GM19468 (cell line): ENCODE data around the gene IRF7.

ENCODE experiments used
- ATAC-seq: cut with Tn5 transposase; IDR thresholded peaks from one replicate; pipeline ENCODE4 v1.9.1; 2021; ENCODE audit warnings: mild to moderate bottlenecking, moderate library complexity, moderate number of reproducible peaks; ENCODE audit not compliant: unreplicated experiment; ENCODE audit errors: extremely low read depth

The IRF7 gene

DNA sequence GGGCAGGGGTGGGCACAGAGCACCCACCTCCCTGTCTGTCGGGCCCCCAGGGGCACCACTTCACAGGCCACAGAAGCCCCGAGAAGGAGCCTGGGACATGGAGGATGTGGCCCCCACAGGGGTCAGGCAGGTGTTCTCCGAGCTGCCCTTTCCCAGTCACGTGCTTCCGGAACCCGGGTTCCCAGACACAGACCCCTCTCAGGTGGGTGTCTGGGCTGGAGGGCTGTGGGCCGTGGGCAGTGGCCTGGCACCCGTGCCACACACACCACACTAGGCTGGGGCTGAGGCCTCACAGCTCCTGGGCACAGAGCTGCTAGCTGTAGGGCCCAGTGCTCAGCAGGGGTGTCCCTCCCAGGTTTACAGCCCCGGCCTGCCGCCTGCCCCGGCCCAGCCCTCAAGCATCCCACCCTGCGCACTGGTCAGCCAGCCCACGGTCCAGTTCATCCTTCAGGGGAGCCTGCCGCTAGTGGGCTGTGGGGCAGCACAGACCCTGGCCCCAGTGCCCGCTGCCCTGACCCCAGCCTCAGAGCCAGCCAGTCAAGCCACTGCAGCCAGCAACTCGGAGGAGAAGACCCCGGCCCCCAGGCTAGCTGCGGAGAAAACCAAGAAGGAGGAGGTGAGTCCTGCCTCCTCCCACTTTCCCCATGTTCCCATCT is 5.5 kb downstream of the IRF7 start:
- ATAC-seq: no peak

DNA sequence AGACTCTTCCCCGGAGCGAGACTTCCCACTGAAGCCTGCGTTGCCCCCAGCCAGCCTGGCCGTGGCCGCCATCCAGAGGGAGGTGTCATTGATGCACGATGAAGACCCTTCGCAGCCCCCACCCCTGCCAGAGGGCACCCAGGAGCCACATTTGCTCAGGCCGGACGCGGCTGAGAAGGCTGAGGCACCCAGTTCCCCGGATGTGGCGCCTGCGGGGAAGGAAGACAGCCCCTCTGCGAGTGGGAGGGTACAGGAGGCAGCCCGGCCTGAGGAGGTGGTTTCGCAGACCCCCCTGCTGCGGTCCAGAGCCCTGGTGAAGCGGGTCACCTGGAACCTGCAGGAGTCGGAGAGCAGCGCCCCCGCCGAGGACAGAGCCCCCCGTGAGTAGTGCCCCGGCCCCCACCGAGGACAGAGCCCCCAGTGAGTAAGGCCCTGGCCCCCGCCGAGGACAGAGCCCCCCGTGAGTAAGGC is 6.4 kb downstream of the IRF7 start:
- ATAC-seq: no peak

DNA sequence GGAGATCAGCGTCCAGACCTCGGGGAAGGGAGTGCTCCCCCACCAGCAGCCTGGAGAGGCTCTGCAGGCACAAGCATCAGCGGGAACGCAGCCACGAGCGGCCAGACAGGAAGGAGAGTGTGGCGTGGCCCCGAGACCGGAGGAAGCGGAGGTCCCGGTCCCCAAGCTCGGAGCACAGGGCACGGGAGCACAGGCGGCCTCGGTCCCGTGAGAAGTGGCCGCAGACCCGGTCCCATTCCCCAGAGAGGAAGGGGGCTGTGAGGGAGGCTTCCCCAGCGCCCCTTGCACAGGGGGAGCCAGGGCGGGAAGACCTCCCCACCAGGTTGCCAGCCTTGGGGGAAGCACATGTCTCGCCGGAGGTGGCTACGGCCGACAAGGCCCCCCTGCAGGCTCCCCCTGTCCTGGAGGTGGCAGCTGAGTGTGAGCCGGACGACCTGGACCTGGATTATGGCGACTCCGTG is 6.9 kb downstream of the IRF7 start:
- ATAC-seq: no peak

GRCh38 chr11:607971-608659 is 7.6 kb downstream of the IRF7 start:
- no peak for ATAC-seq

DNA sequence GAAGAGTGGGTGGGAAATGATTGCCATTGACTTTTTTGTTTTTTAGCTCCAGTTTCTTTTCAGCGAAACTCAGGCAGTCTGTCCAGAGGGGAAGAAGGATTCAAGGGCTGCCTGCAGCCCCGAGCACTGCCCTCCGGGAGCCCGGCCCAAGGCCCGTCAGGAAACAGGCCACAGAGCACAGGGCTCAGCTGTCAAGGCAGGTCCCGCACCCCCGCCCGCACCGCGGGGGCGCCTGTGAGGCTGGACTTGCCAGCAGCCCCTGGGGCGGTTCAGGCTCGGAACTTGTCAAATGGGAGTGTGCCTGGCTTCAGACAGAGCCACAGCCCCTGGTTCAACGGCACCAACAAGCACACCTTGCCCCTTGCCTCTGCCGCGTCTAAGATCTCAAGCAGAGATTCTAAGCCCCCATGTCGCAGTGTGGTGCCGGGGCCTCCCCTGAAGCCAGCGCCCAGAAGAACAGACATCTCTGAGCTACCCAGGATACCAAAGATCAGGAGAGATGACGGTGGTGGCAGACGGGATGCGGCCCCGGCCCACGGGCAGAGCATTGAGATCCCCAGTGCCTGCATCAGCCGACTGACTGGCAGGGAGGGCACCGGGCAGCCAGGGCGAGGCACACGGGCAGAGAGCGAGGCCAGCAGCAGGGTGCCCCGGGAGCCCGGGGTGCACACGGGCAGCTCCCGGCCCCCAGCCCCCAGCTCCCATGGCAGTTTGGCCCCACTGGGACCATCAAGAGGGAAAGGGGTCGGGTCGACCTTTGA is 8.6 kb downstream of the IRF7 start:
- ATAC-seq: no peak

DNA sequence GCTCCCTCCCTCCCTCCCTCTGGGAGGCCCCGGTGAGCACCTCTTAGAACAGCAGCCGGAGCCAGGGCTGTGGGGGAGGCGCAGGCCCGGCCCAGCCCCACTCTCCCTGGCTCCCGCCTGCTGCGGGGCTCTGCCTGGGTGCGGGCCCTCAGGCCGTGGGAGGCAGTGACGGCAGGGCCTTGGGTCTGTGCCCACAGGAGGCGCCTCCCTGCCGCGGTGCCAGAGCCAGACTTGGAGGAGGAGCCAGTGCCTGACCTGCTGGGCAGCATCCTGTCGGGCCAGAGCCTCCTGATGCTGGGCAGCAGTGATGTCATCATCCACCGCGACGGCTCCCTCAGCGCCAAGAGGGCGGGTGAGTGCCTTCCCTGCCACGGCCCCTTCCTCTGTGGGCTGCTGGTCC is 9.5 kb downstream of the IRF7 start:
- ATAC-seq: no peak

DNA sequence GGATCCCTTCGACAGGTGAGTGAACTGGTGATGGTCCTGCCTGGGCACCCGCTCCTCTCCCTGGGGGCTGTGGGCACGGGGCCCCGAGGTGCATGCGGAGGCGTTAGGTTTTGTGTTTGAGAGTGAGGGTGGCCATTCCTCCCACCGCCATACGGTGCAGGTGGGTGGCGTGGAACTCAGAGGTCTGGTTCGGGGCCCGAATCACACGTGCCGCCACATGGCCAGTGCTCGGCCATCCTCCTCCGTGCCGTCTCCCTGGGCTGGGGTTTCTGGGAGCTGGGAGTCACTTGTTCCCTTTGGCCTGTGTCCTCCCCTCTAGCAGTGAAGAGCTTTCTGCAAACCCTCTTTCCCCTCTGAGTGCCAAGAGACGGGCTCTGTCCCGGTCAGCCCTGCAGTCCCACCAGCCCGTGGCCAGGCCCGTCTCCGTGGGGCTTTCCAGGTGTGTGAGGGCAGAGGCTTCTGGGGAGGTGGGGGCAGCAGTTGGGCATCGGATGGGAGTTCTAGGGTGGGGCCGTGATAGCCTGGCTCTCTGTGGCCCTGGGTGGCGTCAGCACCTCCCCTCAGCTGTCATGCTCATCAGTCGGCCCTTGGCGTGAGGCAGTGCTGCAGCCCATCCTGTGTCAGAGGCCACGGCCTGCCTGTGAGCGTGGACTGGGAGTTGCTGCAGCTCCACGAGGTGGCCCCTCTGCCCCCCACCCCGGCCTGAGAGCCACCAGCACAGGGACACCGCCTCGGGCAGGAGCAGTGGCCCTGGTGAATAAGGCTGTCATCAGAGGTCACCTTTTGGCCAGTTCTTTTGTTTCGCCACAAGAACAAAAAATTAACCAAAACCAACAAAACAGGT is 10.2 kb downstream of the IRF7 start:
- ATAC-seq: no peak

DNA sequence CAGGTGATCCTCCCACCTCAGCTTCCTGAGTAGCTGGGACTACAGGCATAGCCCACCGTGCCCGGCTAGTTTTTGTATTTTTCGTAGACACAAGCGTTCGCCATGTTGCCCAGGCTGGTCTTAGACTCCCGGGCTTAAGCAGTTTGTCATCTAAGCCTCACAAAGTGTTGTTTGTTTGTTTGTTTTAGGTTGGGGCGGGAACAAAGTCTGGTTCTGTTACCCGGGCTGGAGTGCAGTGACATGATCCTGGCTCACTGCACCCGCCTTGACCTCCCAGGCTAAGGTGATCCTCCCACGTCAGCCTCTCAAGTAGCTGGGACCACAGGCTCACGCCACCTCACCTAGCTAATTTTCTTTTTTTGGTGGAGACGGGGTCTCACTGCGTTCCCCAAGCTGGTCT is 12.6 kb downstream of the IRF7 start:
- no peak for ATAC-seq

DNA sequence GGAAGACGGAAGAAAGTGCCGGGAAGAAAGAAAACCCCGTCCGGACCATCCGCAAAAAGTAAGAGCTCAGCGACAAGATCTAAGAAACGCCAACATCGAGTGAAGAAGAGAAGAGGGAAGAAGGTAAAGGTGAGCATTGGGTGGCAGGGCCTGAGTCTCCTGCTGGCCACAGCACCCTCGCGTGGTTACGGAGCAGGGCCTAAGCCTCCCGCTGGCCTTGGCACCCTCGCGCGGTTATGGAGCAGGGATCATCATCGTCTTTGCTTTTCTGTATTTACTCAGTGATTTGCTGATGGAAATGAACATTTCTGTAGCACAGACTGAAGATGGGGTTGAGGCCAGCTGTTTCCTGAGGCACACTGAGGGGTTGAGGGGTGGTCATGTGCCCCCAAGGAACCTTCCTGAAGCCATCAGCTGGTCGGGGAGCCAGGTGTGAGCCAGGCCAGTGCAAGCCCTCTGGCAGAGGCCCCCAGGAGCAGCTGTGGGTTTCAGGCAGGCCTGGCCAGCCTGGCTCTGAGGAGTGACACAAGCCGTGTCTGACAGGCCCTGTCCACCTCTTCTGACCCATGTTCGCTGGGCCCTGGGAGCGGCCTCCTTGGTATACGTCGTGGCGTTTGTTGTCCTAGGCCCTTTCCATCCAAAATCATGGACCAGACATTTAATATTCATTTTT is 14.0 kb downstream of the IRF7 start:
- no peak for ATAC-seq

DNA sequence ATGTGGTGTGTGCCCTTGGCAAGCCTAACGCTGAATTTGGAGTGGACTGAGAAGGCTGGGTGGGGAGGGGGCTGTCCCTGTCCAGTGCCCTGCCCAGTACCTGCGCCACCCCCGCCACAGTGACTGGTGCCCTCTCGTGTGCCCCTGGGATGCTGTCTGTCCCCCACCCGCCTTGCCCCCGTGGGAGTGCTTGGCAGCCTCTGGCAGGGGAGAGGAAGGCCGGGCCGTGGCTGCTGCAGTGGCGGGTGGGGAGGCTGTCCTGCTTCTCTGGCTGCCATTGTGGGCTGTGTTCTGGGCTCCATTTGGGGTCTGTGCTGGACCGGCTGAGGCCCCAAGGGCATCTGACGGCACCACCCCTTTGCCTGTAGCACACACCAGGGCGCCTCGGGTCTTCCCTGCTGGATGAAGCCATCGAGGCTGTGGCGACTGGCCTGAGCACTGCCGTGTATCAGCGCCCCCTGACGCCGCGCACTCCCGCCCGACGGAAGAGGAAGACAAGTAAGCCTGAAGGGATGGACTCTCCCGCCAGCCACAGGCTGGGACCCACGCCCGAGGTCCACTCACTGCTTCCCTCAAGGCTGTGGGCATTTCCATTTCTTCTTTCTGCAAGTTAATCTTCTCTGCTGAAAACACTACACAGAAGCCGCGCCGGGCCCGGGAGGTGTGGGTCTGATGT is 17.6 kb downstream of the IRF7 start:
- ATAC-seq: no peak

GRCh38 chr11:597166-597725 is 18.5 kb downstream of the IRF7 start:
- no peak for ATAC-seq

GRCh38 chr11:596374-596773 is 19.4 kb downstream of the IRF7 start:
- ATAC-seq: no peak

DNA sequence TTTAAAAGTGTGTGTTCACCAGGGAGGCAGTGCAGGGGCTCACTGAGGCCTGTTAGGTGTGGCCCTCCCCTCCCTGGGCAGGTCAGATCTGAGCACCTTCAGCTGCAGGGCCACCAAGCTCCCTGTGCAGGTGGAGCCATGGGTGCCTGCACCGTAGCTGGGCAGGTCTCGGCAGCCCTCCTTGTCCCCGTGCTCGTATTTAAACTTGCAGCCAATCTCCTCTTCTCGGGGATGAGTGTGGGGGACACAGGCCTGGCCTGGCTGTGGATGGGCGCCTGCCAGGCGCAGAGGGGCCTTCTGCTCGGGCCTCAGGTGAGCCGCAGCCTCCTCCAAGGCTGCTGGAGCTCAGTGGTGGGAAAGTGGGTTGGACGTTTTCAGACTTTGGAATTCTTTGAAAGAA is 20.4 kb downstream of the IRF7 start:
- no peak for ATAC-seq

GRCh38 chr11:593347-593746 is 22.4 kb downstream of the IRF7 start:
- ATAC-seq: no peak

- no peak for ATAC-seq
Measured at GRCh38 chr11:592918-593317, 22.8 kb downstream of the IRF7 start.

GRCh38 chr11:592501-592900 is 23.2 kb downstream of the IRF7 start:
- no peak for ATAC-seq

- ATAC-seq: no peak
Measured at GRCh38 chr11:590997-591396, 24.8 kb downstream of the IRF7 start.

GRCh38 chr11:589798-590197 is 26.0 kb downstream of the IRF7 start:
- no peak for ATAC-seq

GRCh38 chr11:587978-588380 is 27.8 kb downstream of the IRF7 start:
- no peak for ATAC-seq
